Measurements from ENCODE around the gene SYAP1. TPM values are rescaled to one million over a fixed set of nuclear protein-coding genes. Genes with fewer than 3 reads are reported as not detected.

The SYAP1 gene
- total RNA-seq, result 10 to 100 TPM; 42.9 to 58.4 (median 45.4) TPM
- total RNA-seq (2013), result 21.5 TPM

- DNase-seq (peak; percentile 94), ATAC-seq (peak; percentile 87 to 98 (median 93))
- Mint-ChIP-seq H3K4me3 (peak within 1 kb of the TSS; percentile 99), H3K27me3 (ENCODE audit: low read depth in 2 of 2) (no peaks in the 10 kb centered on the region), H3K9me3 (no peaks in the 10 kb centered on the region), H3K27ac (peak within 1 kb of the TSS; percentile 96 to 99), H3K36me3 (no peaks in the 10 kb centered on the region), H3K4me1 (peaks cover 27 to 35% of the 10 kb centered on the region in 2 donors)
- TF ChIP-seq CTCF (IDR thresholded peaks at IDR 0.05), result no peak
- Histone ChIP-seq H3K9me3 (ENCODE audit: control insufficient read depth, insufficient read depth, low read length) (no peaks in the 10 kb centered on the region), H3K27ac (ENCODE audit: low read length) (peak within 1 kb of the TSS; percentile 98), H3K27me3 (ENCODE audit: control insufficient read depth, insufficient read depth, low read length) (no peaks in the 10 kb centered on the region), H3K4me1 (ENCODE audit: control insufficient read depth, insufficient read depth, low read length) (peaks cover 18% of the 10 kb centered on the region), H3K4me3 (ENCODE audit: low read length) (peak within 1 kb of the TSS; percentile 93), H3K36me3 (ENCODE audit: control insufficient read depth, insufficient read depth, low read length) (no peaks in the 10 kb centered on the region)
- under 1% methylated on average over 54 of the region's 54 CpGs for WGBS (ENCODE audit: insufficient coverage)
- intact Hi-C loops (cut with micrococcal nuclease), result loop anchor here (2.0 kb wide), 1 partner anchor 67 kb away; the partner anchor contains the start of gene TXLNG
Observed at GRCh38 chrX:16719334-16720084, at the start of gene SYAP1. Gene SYAP1, plus strand, starts transcription at chrX:16719612. Its CDS starts 113 bp downstream, at chrX:16719725.

- TF ChIP-seq CTCF (IDR thresholded peaks at IDR 0.05), result no peak
- H3K36me3 Mint-ChIP-seq, result no peaks in the 10 kb centered on the region
- intact Hi-C loops (cut with micrococcal nuclease), result no loop called here
- H3K9me3 Mint-ChIP-seq, result no peaks in the 10 kb centered on the region
- H3K9me3 ChIP-seq (ENCODE audit: control insufficient read depth, insufficient read depth, low read length), result no peaks in the 10 kb centered on the region
- H3K27ac Mint-ChIP-seq, result no peak overlapping the region
- H3K27ac ChIP-seq (ENCODE audit: low read length), result no peak overlapping the region
- no peaks in the 10 kb centered on the region for H3K4me1 ChIP-seq (ENCODE audit: control insufficient read depth, insufficient read depth, low read length)
- no peaks in the 10 kb centered on the region for H3K36me3 ChIP-seq (ENCODE audit: control insufficient read depth, insufficient read depth, low read length)
- H3K4me3 Mint-ChIP-seq, result no peak overlapping the region
- peak in 1 of 2 donors; percentile 63 for DNase-seq
- no peaks in the 10 kb centered on the region for H3K27me3 ChIP-seq (ENCODE audit: control insufficient read depth, insufficient read depth, low read length)
- H3K27me3 Mint-ChIP-seq (ENCODE audit: low read depth in 2 of 2), result no peaks in the 10 kb centered on the region
- ATAC-seq, result no peak
- no peaks in the 10 kb centered on the region for H3K4me1 Mint-ChIP-seq
- H3K4me3 ChIP-seq (ENCODE audit: low read length), result no peak overlapping the region
Observed at GRCh38 chrX:16671005-16671404, 48.4 kb upstream of the SYAP1 start.

GRCh38 chrX:16678689-16679088, 40.7 kb upstream of the SYAP1 start:
- no peak overlapping the region for H3K4me3 Mint-ChIP-seq
- Histone ChIP-seq H3K36me3 (ENCODE audit: control insufficient read depth, insufficient read depth, low read length) (peaks cover 8% of the 10 kb centered on the region), H3K4me1 (ENCODE audit: control insufficient read depth, insufficient read depth, low read length) (no peaks in the 10 kb centered on the region), H3K27ac (ENCODE audit: low read length) (no peak overlapping the region), H3K9me3 (ENCODE audit: control insufficient read depth, insufficient read depth, low read length) (no peaks in the 10 kb centered on the region), H3K4me3 (ENCODE audit: low read length) (no peak overlapping the region), H3K27me3 (ENCODE audit: control insufficient read depth, insufficient read depth, low read length) (no peaks in the 10 kb centered on the region)
- H3K4me1 Mint-ChIP-seq, result no peaks in the 10 kb centered on the region
- no peak for ATAC-seq
- H3K27me3 Mint-ChIP-seq (ENCODE audit: low read depth in 2 of 2), result no peaks in the 10 kb centered on the region
- no peaks in the 10 kb centered on the region for H3K9me3 Mint-ChIP-seq
- intact Hi-C loops (cut with micrococcal nuclease), result no loop called here
- WGBS (ENCODE audit: insufficient coverage), result 97% methylated on average over 11 of the region's 11 CpGs
- no peak for DNase-seq
- no peak overlapping the region for H3K27ac Mint-ChIP-seq
- TF ChIP-seq CTCF (IDR thresholded peaks at IDR 0.05), result no peak
- H3K36me3 Mint-ChIP-seq, result no peaks in the 10 kb centered on the region
